ENCODE data around the gene TOMM5.

- no peak for TF ChIP-seq EZH2phosphoT487 (IDR thresholded peaks at IDR 0.05; ENCODE audit: insufficient read depth, low read depth)
- no peak for TF ChIP-seq EZH2 (IDR thresholded peaks at IDR 0.05; ENCODE audit: insufficient read depth, poor library complexity, severe bottlenecking)
Measured at GRCh38 chr9:37582548-37583157, 9.7 kb downstream of the TOMM5 start.
